Tibial nerve (tissue), 4 donors: Measurements from ENCODE around the gene PDHB. TPM values are rescaled to one million over a fixed set of nuclear protein-coding genes. Genes with fewer than 3 reads are reported as not detected.

Source experiments
- DNase-seq, 2 donors: peaks; one replicate each; pipeline ENCODE4 v3.0.0-alpha.2; 2019; ENCODE audit warnings: low spot score in 2 of 2
- H3K27ac ChIP-seq, 4 donors: fragments of 200-600 bp; sonication (generic) in 3 of 4; one replicate each; pipeline ENCODE4 v1.5.1; 2017 to 2019; ENCODE audit warnings: mild to moderate bottlenecking in 1 of 4
- H3K27me3 ChIP-seq, 2 donors: fragments of 200-600 bp; sonication (generic) in 1 of 2; one replicate each; pipeline versions ENCODE4 v1.5.1 to v1.6.0; 2017 to 2019
- H3K36me3 ChIP-seq, 3 donors: fragments of 200-600 bp; sonication (generic); one replicate each; pipeline ENCODE4 v1.5.1; 2018 to 2019
- H3K4me1 ChIP-seq, 4 donors: fragments of 200-600 bp; sonication (generic) in 3 of 4; one replicate each; pipeline ENCODE4 v1.5.1; 2017 to 2019
- H3K4me3 ChIP-seq, 4 donors: fragments of 200-600 bp; sonication (generic) in 3 of 4; one replicate each; pipeline ENCODE4 v1.5.1; 2017 to 2019; ENCODE audit warnings: mild to moderate bottlenecking in 1 of 4, moderate library complexity in 1 of 4
- H3K9me3 ChIP-seq, 4 donors: fragments of 200-600 bp; sonication (generic) in 3 of 4; one replicate each; pipeline ENCODE4 v1.5.1; 2017 to 2019
- CTCF ChIP-seq, 5 experiments: fragments of 200-600 bp in 3 of 5; fragments of 450-650 bp in 2 of 5; sonication (generic) in 3 of 5; IDR thresholded peaks; one replicate each; pipeline ENCODE4 v1.5.1; 2016 to 2019; ENCODE audit warnings: antibody characterized with exemption in 5 of 5, mild to moderate bottlenecking in 3 of 5, moderate library complexity in 2 of 5
- EP300 ChIP-seq, 2 donors: sonication (generic); formaldehyde crosslinking; IDR thresholded peaks; one replicate each; pipeline ENCODE4 v1.6.1; 2017; ENCODE audit warnings: antibody characterized with exemption in 2 of 2, mild to moderate bottlenecking in 1 of 2
- POLR2A ChIP-seq, 2 donors: fragments of 450-650 bp; IDR thresholded peaks; one replicate each; pipeline ENCODE4 v1.6.1; 2017; ENCODE audit warnings: antibody characterized with exemption in 2 of 2, mild to moderate bottlenecking in 2 of 2, moderate library complexity in 2 of 2
- WGBS, 2 donors: methylation state at CpG; one replicate each; pipeline ENCODE4 v1.1.5; 2018; 5-methylcytosine and 5-hydroxymethylcytosine counted together
- total RNA-seq, 4 donors: library from RNA; depleted of rRNA; stranded (reverse); fragments of >200 nt; gene quantifications; one replicate each; pipeline ENCODE4 v1.1.0, GENCODE V29; 2016

The PDHB gene
- total RNA-seq, 4 donors from 2014 or later = 49.8 to 66.7 (median 55.6) TPM

- peaks cover 0 to 91% (median 5%) of the 10 kb centered on the region in 3 donors for H3K36me3 ChIP-seq
- H3K4me1 ChIP-seq = no peaks in the 10 kb centered on the region
- H3K9me3 ChIP-seq = no peaks in the 10 kb centered on the region
- TF ChIP-seq CTCF (IDR thresholded peaks at IDR 0.05) = no peak
- no peak for TF ChIP-seq EP300 (IDR thresholded peaks at IDR 0.05)
- TF ChIP-seq POLR2A (IDR thresholded peaks at IDR 0.05) = no peak
- no peak for DNase-seq
- H3K4me3 ChIP-seq = no peak overlapping the region
- WGBS, 2 donors = 89 to 93% methylated on average over 6 of the region's 6 CpGs
- H3K27ac ChIP-seq = no peak overlapping the region
- no peaks in the 10 kb centered on the region for H3K27me3 ChIP-seq
These were observed 30.0 kb downstream of the PDHB start for GRCh38 chr3:58403513-58404109.

GRCh38 chr3:58398669-58399333, 34.8 kb downstream of the PDHB start:
- H3K27ac ChIP-seq = no peak overlapping the region
- DNase-seq = no peak
- H3K9me3 ChIP-seq = no peaks in the 10 kb centered on the region
- H3K36me3 ChIP-seq = peaks cover 0 to 93% (median 29%) of the 10 kb centered on the region in 3 donors
- 91 to 93% methylated on average over 9 of the region's 9 CpGs for WGBS, 2 donors
- H3K27me3 ChIP-seq = no peaks in the 10 kb centered on the region
- H3K4me3 ChIP-seq = no peak overlapping the region
- H3K4me1 ChIP-seq = no peaks in the 10 kb centered on the region
- no peak for TF ChIP-seq EP300 (IDR thresholded peaks at IDR 0.05)
- TF ChIP-seq CTCF (IDR thresholded peaks at IDR 0.05) = no peak
- TF ChIP-seq POLR2A (IDR thresholded peaks at IDR 0.05) = no peak

- H3K27me3 ChIP-seq = no peaks in the 10 kb centered on the region
- H3K9me3 ChIP-seq = no peaks in the 10 kb centered on the region
- H3K27ac ChIP-seq = no peak overlapping the region
- peaks cover 0 to 59% (median 33%) of the 10 kb centered on the region in 3 donors for H3K36me3 ChIP-seq
- no peak for DNase-seq
- TF ChIP-seq POLR2A (IDR thresholded peaks at IDR 0.05) (no peak), CTCF (IDR thresholded peaks at IDR 0.05) (no peak), EP300 (IDR thresholded peaks at IDR 0.05) (no peak)
- peaks cover 0 to 22% (median 4%) of the 10 kb centered on the region in 4 donors for H3K4me1 ChIP-seq
- no peak overlapping the region for H3K4me3 ChIP-seq
These were observed 39.3 kb downstream of the PDHB start for GRCh38 chr3:58394339-58394738.

- H3K27me3 ChIP-seq = no peaks in the 10 kb centered on the region
- H3K27ac ChIP-seq = peak overlapping the region in 3 of 4 donors; percentile 38 to 67 (median 44)
- peaks cover 0 to 39% (median 23%) of the 10 kb centered on the region in 3 donors for H3K36me3 ChIP-seq
- H3K4me3 ChIP-seq = no peak overlapping the region
- H3K9me3 ChIP-seq = no peaks in the 10 kb centered on the region
- no peak for TF ChIP-seq EP300 (IDR thresholded peaks at IDR 0.05)
- TF ChIP-seq CTCF (IDR thresholded peaks at IDR 0.05) = no peak
- no peak for TF ChIP-seq POLR2A (IDR thresholded peaks at IDR 0.05)
- 34 to 50% methylated on average over 3 of the region's 3 CpGs for WGBS, 2 donors
- DNase-seq = no peak
- peaks cover 0 to 43% (median 16%) of the 10 kb centered on the region in 4 donors for H3K4me1 ChIP-seq
These were observed 41.5 kb downstream of the PDHB start for GRCh38 chr3:58392181-58392580.

GRCh38 chr3:58391156-58391865, 42.3 kb downstream of the PDHB start:
- Histone ChIP-seq H3K27me3 (no peaks in the 10 kb centered on the region), H3K4me1 (peaks cover 0 to 52% (median 23%) of the 10 kb centered on the region in 4 donors), H3K4me3 (no peak overlapping the region), H3K9me3 (no peaks in the 10 kb centered on the region), H3K27ac (peak overlapping the region in 3 of 4 donors; percentile 44 to 67 (median 55)), H3K36me3 (peaks cover 0 to 30% (median 14%) of the 10 kb centered on the region in 3 donors)
- TF ChIP-seq POLR2A (IDR thresholded peaks at IDR 0.05) (no peak), CTCF (IDR thresholded peaks at IDR 0.05) (no peak), EP300 (IDR thresholded peaks at IDR 0.05) (no peak)
- no peak for DNase-seq
- 39 to 50% methylated on average over 3 of the region's 3 CpGs for WGBS, 2 donors
